Measurements from ENCODE around the gene VWA8. TPM values are rescaled to one million over a fixed set of nuclear protein-coding genes. Genes with fewer than 3 reads are reported as not detected.

The VWA8 gene
- total and polyA plus RNA-seq, 2 experiments from 2014 or later: 6.3 to 24.6 TPM

DNA sequence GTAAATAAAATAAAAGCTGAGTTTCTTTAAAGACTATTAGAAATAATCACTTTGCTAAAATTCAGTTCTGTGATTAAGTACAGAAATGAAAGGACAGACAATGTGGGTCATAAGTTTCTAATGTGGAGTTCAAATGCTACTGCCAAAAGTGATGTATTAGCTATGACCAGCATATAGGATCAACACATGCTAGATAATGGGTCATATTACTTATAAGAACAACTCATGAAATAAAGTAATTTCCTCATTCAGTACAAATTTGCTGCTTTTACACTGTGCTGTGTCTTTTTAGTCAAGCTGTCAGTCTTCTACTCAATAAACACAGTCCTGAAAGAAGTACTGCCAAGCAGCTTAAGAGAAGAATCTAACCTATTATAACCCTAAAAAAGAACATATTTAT lies 135.2 kb downstream of the VWA8 start (continued):
- TF ChIP-seq, protein P1, sequence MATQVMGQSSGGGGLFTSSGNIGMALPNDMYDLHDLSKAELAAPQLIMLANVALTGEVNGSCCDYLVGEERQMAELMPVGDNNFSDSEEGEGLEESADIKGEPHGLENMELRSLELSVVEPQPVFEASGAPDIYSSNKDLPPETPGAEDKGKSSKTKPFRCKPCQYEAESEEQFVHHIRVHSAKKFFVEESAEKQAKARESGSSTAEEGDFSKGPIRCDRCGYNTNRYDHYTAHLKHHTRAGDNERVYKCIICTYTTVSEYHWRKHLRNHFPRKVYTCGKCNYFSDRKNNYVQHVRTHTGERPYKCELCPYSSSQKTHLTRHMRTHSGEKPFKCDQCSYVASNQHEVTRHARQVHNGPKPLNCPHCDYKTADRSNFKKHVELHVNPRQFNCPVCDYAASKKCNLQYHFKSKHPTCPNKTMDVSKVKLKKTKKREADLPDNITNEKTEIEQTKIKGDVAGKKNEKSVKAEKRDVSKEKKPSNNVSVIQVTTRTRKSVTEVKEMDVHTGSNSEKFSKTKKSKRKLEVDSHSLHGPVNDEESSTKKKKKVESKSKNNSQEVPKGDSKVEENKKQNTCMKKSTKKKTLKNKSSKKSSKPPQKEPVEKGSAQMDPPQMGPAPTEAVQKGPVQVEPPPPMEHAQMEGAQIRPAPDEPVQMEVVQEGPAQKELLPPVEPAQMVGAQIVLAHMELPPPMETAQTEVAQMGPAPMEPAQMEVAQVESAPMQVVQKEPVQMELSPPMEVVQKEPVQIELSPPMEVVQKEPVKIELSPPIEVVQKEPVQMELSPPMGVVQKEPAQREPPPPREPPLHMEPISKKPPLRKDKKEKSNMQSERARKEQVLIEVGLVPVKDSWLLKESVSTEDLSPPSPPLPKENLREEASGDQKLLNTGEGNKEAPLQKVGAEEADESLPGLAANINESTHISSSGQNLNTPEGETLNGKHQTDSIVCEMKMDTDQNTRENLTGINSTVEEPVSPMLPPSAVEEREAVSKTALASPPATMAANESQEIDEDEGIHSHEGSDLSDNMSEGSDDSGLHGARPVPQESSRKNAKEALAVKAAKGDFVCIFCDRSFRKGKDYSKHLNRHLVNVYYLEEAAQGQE (IDR thresholded peaks at IDR 0.05; ENCODE audit: unreplicated experiment): no peak
- TF ChIP-seq ZNF114 (CRISPR knock-in tag; IDR thresholded peaks at IDR 0.05) (no peak), EZH2phosphoT487 (IDR thresholded peaks at IDR 0.05; ENCODE audit: unreplicated experiment) (no peak), EZH2 (IDR thresholded peaks at IDR 0.05; ENCODE audit: low read depth, unreplicated experiment) (no peak), STAT1 (IDR thresholded peaks at IDR 0.05; ENCODE audit: unreplicated experiment) (no peak)
- TF ChIP-seq, protein P2, sequence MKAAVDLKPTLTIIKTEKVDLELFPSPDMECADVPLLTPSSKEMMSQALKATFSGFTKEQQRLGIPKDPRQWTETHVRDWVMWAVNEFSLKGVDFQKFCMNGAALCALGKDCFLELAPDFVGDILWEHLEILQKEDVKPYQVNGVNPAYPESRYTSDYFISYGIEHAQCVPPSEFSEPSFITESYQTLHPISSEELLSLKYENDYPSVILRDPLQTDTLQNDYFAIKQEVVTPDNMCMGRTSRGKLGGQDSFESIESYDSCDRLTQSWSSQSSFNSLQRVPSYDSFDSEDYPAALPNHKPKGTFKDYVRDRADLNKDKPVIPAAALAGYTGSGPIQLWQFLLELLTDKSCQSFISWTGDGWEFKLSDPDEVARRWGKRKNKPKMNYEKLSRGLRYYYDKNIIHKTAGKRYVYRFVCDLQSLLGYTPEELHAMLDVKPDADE (IDR thresholded peaks at IDR 0.05): no peak

DNA sequence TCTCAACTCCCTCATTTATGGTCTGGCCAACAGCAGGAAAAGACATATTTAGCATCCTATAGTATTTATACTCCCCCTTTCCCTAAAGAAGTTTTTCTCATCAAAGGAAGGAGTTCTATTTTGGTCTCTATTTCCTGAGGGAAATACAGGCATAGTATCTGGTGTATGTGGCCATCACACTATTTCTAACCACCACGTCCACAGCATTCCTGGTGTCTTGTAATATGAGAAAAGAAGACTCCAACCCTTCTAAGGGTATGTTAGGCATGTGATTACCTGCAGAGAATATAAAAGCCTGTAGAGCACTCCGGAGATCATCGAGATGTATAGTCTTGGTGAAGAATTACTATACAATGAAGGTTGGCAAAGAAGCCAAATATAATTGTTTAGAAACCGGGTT lies 137.4 kb downstream of the VWA8 start:
- Histone ChIP-seq H3F3A (replicated peaks; ENCODE audit: low read depth) (no peaks in the 10 kb centered on the region), H3K9me2 (ENCODE audit: insufficient read depth) (no peaks in the 10 kb centered on the region), H3K27ac (ENCODE audit: low read depth) (no peak overlapping the region), H3K4me1 (ENCODE audit: insufficient read depth) (peaks cover 4% of the 10 kb centered on the region; the same call in 1 of the 2 replicates), H3K36me3 (ENCODE audit: insufficient read depth) (no peaks in the 10 kb centered on the region), H3K27me3 (ENCODE audit: insufficient read depth) (no peaks in the 10 kb centered on the region), H4K20me1 (replicated peaks; ENCODE audit: insufficient read depth) (no peaks in the 10 kb centered on the region), H2AFZ (no peak overlapping the region), H3K79me2 (replicated peaks; ENCODE audit: insufficient read depth) (no peaks in the 10 kb centered on the region), H3K4me3 (no peak overlapping the region), H3K4me2 (no peak overlapping the region)
- peaks cover 2% of the 10 kb centered on the region; the same call in 1 of the 3 replicates for H3K36me3 Mint-ChIP-seq (ENCODE audit: low read depth)
- H3K4me1 Mint-ChIP-seq: peaks cover 18% of the 10 kb centered on the region
- H3K27me3 Mint-ChIP-seq (ENCODE audit: insufficient read depth, low read depth, poor library complexity): no peaks in the 10 kb centered on the region
- DNase-seq (ENCODE audit: low spot score): no peak
- no peaks in the 10 kb centered on the region for H3K9me3 Mint-ChIP-seq
- no peak overlapping the region for H3K4me3 Mint-ChIP-seq
- H3K27ac Mint-ChIP-seq: no peak overlapping the region
- TF ChIP-seq, protein P3, sequence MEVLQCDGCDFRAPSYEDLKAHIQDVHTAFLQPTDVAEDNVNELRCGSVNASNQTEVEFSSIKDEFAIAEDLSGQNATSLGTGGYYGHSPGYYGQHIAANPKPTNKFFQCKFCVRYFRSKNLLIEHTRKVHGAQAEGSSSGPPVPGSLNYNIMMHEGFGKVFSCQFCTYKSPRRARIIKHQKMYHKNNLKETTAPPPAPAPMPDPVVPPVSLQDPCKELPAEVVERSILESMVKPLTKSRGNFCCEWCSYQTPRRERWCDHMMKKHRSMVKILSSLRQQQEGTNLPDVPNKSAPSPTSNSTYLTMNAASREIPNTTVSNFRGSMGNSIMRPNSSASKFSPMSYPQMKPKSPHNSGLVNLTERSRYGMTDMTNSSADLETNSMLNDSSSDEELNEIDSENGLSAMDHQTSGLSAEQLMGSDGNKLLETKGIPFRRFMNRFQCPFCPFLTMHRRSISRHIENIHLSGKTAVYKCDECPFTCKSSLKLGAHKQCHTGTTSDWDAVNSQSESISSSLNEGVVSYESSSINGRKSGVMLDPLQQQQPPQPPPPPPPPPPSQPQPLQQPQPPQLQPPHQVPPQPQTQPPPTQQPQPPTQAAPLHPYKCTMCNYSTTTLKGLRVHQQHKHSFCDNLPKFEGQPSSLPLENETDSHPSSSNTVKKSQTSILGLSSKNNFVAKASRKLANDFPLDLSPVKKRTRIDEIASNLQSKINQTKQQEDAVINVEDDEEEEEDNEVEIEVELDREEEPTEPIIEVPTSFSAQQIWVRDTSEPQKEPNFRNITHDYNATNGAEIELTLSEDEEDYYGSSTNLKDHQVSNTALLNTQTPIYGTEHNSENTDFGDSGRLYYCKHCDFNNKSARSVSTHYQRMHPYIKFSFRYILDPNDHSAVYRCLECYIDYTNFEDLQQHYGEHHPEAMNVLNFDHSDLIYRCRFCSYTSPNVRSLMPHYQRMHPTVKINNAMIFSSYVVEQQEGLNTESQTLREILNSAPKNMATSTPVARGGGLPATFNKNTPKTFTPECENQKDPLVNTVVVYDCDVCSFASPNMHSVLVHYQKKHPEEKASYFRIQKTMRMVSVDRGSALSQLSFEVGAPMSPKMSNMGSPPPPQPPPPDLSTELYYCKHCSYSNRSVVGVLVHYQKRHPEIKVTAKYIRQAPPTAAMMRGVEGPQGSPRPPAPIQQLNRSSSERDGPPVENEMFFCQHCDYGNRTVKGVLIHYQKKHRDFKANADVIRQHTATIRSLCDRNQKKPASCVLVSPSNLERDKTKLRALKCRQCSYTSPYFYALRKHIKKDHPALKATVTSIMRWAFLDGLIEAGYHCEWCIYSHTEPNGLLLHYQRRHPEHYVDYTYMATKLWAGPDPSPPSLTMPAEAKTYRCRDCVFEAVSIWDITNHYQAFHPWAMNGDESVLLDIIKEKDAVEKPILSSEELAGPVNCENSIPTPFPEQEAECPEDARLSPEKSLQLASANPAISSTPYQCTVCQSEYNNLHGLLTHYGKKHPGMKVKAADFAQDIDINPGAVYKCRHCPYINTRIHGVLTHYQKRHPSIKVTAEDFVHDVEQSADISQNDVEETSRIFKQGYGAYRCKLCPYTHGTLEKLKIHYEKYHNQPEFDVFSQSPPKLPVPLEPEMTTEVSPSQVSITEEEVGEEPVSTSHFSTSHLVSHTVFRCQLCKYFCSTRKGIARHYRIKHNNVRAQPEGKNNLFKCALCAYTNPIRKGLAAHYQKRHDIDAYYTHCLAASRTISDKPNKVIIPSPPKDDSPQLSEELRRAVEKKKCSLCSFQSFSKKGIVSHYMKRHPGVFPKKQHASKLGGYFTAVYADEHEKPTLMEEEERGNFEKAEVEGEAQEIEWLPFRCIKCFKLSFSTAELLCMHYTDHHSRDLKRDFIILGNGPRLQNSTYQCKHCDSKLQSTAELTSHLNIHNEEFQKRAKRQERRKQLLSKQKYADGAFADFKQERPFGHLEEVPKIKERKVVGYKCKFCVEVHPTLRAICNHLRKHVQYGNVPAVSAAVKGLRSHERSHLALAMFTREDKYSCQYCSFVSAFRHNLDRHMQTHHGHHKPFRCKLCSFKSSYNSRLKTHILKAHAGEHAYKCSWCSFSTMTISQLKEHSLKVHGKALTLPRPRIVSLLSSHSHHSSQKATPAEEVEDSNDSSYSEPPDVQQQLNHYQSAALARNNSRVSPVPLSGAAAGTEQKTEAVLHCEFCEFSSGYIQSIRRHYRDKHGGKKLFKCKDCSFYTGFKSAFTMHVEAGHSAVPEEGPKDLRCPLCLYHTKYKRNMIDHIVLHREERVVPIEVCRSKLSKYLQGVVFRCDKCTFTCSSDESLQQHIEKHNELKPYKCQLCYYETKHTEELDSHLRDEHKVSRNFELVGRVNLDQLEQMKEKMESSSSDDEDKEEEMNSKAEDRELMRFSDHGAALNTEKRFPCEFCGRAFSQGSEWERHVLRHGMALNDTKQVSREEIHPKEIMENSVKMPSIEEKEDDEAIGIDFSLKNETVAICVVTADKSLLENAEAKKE (CRISPR knock-in tag; IDR thresholded peaks at IDR 0.05): no peak
- TF ChIP-seq ZNF114 (CRISPR knock-in tag; IDR thresholded peaks at IDR 0.05) (no peak), STAT1 (IDR thresholded peaks at IDR 0.05; ENCODE audit: unreplicated experiment) (no peak)
- ATAC-seq: no peak

Data from GM23338 (cell line).